HepG2 (cell line): ENCODE results near the gene ASCC3. TPM values are rescaled to one million over a fixed set of nuclear protein-coding genes. Genes with fewer than 3 reads are reported as not detected.

ENCODE experiments used
- HNRNPK ChIP-seq: fragments of 200-400 bp; formaldehyde crosslinking; IDR thresholded peaks from 2 replicates; pipeline ENCODE4 v1.6.1; 2018; ENCODE audit warnings: low read length, low read depth, moderate library complexity, mild to moderate bottlenecking; ENCODE audit not compliant: poor library complexity, severe bottlenecking
- NR2F2 ChIP-seq: IDR thresholded peaks from 2 replicates; pipeline ENCODE4 v1.6.1; 2012; ENCODE audit warnings: low read depth, inconsistent platforms, borderline replicate concordance
- RAD51 ChIP-seq: fragments of 450-650 bp; IDR thresholded peaks from 2 replicates; pipeline ENCODE4 v1.6.1; 2016; ENCODE audit warnings: borderline replicate concordance
- ZNF230 ChIP-seq: sonication (generic); formaldehyde crosslinking; IDR thresholded peaks from 2 replicates; pipeline ENCODE4 v1.4.0; 2020; ENCODE audit warnings: mild to moderate bottlenecking, missing genetic modification reagents
- polyA plus RNA-seq, 8 experiments: library from polyadenylated mRNA; depleted of rRNA in 3 of 8; stranded (reverse) in 7 of 8; unstranded in 1 of 8; fragments of >200 nt; fragmentation: Illumina TruSeq in 4 of 8; extraction: Trizol in 4 of 8; gene quantifications; 2 replicates each; pipeline versions ENCODE4 v1.2.1 to v1.2.3, GENCODE V29; 2011 to 2016; ENCODE audit warnings: low read depth in 4 of 8, missing spikeins in 1 of 8, mixed read lengths in 1 of 8; ENCODE audit not compliant: insufficient read depth in 1 of 8
- total RNA-seq, 5 experiments: library from RNA; depleted of rRNA; stranded (reverse); fragments of >200 nt; fragmentation: Illumina TruSeq; extraction: Trizol; gene quantifications; 2 replicates each; pipeline ENCODE4 v1.2.3, GENCODE V29; 2016; ENCODE audit warnings: low read depth in 1 of 5
- TF ChIP-seq, protein P1 (sequence below): sonication (generic); formaldehyde crosslinking; IDR thresholded peaks from 2 replicates; pipeline ENCODE4 v1.5.1; 2020; ENCODE audit warnings: missing genetic modification reagents, mild to moderate bottlenecking, borderline replicate concordance
- TF ChIP-seq, protein P2 (sequence below): IDR thresholded peaks from 2 replicates; pipeline ENCODE4 v1.6.1; 2016; ENCODE audit warnings: mild to moderate bottlenecking
- TF ChIP-seq, protein P3 (sequence below): sonication (generic); formaldehyde crosslinking; IDR thresholded peaks from one replicate; pipeline ENCODE4 v1.5.1; 2020; ENCODE audit warnings: mild to moderate bottlenecking, missing genetic modification reagents; ENCODE audit errors: not compliant biosample characterization
- TF ChIP-seq, protein P4 (sequence below): sonication (generic); formaldehyde crosslinking; IDR thresholded peaks from 2 replicates; pipeline ENCODE4 v1.4.0; 2020; ENCODE audit warnings: low read depth, mild to moderate bottlenecking, missing genetic modification reagents
- TF ChIP-seq, protein P5 (sequence below): sonication (generic); formaldehyde crosslinking; conservative IDR thresholded peaks from 2 replicates; pipeline ENCODE4 v1.8.0; 2022; ENCODE audit warnings: low read depth, missing genetic modification reagents
- TF ChIP-seq, protein P6 (sequence below): sonication (generic); formaldehyde crosslinking; IDR thresholded peaks from 2 replicates; pipeline ENCODE4 v1.4.0; 2020; ENCODE audit warnings: mild to moderate bottlenecking, missing genetic modification reagents

ASCC3 gene
- total and polyA plus RNA-seq, 2 of the 13 experiments (the other 11 are each of a cell fraction or from before 2014, with no cell fraction given): 23.1 to 55.7 TPM

DNA sequence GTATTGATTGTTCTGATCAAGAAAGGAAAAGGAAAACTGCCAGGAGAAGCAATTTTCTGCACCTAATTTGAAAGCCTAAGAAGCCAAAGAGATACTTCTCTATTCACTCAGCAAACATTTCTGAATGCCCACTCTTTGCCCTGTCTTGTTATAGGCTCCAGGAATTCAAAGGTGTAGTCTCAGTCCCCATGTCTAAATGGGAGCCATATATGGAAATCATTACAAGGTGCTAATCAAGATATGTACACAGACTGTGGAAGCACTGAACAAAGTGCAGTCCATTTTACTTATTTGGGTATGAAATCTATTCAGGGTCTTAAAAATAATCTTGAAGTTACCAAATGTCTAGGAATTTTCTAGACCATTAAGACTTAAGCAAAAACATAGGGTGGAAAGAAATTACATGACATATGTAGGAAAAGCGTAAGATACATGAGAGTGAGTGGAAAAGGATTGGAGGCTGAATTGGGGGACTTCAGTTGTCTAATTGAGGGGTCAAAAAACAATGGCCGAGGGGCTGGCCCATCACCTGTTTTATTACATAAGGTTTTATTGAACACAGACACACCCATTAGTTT, 39.0 kb upstream of the ASCC3 start (continued):
- TF ChIP-seq, protein P1, sequence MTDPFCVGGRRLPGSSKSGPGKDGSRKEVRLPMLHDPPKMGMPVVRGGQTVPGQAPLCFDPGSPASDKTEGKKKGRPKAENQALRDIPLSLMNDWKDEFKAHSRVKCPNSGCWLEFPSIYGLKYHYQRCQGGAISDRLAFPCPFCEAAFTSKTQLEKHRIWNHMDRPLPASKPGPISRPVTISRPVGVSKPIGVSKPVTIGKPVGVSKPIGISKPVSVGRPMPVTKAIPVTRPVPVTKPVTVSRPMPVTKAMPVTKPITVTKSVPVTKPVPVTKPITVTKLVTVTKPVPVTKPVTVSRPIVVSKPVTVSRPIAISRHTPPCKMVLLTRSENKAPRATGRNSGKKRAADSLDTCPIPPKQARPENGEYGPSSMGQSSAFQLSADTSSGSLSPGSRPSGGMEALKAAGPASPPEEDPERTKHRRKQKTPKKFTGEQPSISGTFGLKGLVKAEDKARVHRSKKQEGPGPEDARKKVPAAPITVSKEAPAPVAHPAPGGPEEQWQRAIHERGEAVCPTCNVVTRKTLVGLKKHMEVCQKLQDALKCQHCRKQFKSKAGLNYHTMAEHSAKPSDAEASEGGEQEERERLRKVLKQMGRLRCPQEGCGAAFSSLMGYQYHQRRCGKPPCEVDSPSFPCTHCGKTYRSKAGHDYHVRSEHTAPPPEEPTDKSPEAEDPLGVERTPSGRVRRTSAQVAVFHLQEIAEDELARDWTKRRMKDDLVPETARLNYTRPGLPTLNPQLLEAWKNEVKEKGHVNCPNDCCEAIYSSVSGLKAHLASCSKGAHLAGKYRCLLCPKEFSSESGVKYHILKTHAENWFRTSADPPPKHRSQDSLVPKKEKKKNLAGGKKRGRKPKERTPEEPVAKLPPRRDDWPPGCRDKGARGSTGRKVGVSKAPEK (CRISPR knock-in tag): no peak
- no peak for TF ChIP-seq ZNF230 (CRISPR knock-in tag)
- TF ChIP-seq, protein P2, sequence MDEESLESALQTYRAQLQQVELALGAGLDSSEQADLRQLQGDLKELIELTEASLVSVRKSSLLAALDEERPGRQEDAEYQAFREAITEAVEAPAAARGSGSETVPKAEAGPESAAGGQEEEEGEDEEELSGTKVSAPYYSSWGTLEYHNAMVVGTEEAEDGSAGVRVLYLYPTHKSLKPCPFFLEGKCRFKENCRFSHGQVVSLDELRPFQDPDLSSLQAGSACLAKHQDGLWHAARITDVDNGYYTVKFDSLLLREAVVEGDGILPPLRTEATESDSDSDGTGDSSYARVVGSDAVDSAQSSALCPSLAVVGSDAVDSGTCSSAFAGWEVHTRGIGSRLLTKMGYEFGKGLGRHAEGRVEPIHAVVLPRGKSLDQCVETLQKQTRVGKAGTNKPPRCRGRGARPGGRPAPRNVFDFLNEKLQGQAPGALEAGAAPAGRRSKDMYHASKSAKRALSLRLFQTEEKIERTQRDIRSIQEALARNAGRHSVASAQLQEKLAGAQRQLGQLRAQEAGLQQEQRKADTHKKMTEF (CRISPR knock-in tag): no peak
- no peak for TF ChIP-seq NR2F2
- TF ChIP-seq, protein P3, sequence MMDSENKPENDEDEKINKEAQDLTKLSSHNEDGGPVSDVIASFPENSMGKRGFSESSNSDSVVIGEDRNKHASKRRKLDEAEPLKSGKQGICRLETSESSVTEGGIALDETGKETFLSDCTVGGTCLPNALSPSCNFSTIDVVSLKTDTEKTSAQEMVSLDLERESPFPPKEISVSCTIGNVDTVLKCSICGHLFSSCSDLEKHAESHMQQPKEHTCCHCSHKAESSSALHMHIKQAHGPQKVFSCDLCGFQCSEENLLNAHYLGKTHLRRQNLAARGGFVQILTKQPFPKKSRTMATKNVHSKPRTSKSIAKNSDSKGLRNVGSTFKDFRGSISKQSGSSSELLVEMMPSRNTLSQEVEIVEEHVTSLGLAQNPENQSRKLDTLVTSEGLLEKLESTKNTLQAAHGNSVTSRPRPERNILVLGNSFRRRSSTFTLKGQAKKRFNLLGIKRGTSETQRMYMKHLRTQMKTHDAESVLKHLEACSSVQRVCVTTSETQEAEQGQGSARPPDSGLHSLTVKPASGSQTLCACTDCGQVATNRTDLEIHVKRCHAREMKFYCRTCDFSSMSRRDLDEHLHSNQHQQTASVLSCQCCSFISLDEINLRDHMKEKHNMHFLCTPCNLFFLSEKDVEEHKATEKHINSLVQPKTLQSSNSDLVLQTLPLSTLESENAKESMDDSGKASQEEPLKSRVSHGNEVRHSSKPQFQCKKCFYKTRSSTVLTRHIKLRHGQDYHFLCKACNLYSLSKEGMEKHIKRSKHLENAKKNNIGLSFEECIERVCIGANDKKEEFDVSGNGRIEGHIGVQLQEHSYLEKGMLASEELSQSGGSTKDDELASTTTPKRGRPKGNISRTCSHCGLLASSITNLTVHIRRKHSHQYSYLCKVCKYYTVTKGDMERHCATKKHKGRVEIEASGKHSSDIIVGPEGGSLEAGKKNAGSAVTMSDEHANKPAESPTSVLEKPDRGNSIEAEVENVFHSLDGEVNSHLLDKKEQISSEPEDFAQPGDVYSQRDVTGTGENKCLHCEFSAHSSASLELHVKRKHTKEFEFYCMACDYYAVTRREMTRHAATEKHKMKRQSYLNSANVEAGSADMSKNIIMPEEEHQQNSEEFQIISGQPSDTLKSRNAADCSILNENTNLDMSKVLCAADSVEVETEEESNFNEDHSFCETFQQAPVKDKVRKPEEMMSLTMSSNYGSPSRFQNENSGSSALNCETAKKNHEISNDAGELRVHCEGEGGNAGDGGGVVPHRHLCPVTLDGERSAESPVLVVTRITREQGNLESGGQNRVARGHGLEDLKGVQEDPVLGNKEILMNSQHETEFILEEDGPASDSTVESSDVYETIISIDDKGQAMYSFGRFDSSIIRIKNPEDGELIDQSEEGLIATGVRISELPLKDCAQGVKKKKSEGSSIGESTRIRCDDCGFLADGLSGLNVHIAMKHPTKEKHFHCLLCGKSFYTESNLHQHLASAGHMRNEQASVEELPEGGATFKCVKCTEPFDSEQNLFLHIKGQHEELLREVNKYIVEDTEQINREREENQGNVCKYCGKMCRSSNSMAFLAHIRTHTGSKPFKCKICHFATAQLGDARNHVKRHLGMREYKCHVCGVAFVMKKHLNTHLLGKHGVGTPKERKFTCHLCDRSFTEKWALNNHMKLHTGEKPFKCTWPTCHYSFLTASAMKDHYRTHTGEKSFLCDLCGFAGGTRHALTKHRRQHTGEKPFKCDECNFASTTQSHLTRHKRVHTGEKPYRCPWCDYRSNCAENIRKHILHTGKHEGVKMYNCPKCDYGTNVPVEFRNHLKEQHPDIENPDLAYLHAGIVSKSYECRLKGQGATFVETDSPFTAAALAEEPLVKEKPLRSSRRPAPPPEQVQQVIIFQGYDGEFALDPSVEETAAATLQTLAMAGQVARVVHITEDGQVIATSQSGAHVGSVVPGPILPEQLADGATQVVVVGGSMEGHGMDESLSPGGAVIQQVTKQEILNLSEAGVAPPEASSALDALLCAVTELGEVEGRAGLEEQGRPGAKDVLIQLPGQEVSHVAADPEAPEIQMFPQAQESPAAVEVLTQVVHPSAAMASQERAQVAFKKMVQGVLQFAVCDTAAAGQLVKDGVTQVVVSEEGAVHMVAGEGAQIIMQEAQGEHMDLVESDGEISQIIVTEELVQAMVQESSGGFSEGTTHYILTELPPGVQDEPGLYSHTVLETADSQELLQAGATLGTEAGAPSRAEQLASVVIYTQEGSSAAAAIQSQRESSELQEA (CRISPR knock-in tag): no peak
- TF ChIP-seq, protein P4, sequence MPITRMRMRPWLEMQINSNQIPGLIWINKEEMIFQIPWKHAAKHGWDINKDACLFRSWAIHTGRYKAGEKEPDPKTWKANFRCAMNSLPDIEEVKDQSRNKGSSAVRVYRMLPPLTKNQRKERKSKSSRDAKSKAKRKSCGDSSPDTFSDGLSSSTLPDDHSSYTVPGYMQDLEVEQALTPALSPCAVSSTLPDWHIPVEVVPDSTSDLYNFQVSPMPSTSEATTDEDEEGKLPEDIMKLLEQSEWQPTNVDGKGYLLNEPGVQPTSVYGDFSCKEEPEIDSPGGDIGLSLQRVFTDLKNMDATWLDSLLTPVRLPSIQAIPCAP: no peak
- TF ChIP-seq HNRNPK: no peak
- TF ChIP-seq RAD51: no peak
- TF ChIP-seq, protein P5, sequence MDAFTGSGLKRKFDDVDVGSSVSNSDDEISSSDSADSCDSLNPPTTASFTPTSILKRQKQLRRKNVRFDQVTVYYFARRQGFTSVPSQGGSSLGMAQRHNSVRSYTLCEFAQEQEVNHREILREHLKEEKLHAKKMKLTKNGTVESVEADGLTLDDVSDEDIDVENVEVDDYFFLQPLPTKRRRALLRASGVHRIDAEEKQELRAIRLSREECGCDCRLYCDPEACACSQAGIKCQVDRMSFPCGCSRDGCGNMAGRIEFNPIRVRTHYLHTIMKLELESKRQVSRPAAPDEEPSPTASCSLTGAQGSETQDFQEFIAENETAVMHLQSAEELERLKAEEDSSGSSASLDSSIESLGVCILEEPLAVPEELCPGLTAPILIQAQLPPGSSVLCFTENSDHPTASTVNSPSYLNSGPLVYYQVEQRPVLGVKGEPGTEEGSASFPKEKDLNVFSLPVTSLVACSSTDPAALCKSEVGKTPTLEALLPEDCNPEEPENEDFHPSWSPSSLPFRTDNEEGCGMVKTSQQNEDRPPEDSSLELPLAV (CRISPR knock-in tag): no peak
- TF ChIP-seq, protein P6, sequence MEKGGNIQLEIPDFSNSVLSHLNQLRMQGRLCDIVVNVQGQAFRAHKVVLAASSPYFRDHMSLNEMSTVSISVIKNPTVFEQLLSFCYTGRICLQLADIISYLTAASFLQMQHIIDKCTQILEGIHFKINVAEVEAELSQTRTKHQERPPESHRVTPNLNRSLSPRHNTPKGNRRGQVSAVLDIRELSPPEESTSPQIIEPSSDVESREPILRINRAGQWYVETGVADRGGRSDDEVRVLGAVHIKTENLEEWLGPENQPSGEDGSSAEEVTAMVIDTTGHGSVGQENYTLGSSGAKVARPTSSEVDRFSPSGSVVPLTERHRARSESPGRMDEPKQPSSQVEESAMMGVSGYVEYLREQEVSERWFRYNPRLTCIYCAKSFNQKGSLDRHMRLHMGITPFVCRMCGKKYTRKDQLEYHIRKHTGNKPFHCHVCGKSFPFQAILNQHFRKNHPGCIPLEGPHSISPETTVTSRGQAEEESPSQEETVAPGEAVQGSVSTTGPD (CRISPR knock-in tag): no peak
